Loucy (cell line): ENCODE data around the gene LTBP2.

Source experiments
- CTCF ChIP-seq: fragments of 200-600 bp; sonication (generic); conservative IDR thresholded peaks from 2 replicates; pipeline ENCODE4 v1.5.1; 2014; ENCODE audit warnings: mild to moderate bottlenecking, antibody characterized with exemption, low read length
- EZH2phosphoT487 ChIP-seq: fragments of 200-600 bp; IDR thresholded peaks from 2 replicates; pipeline ENCODE4 v1.6.1; 2018; ENCODE audit warnings: antibody characterized with exemption, mild to moderate bottlenecking, moderate library complexity, borderline replicate concordance

- no peak for TF ChIP-seq CTCF
- no peak for TF ChIP-seq EZH2phosphoT487
Observed at GRCh38 chr14:74551431-74552371, 60.3 kb downstream of the LTBP2 start.
